Caco-2 (cell line): Measurements from ENCODE around the gene ENDOV. TPM values are rescaled to one million over a fixed set of nuclear protein-coding genes. Genes with fewer than 3 reads are reported as not detected.

Source experiments
- BruUV-seq: library from RNA; stranded (reverse); fragments of 400-500 nt; replicated peaks from 2 replicates; lab custom pipeline; 2021; lab: Mats Ljungman, UMichigan
- CTCF ChIA-PET: fragments of 300-600 bp; sonication (Branson Sonifier 250); formaldehyde crosslinking; loops from one replicate; lab custom pipeline; 2022; ENCODE audit warnings: antibody characterized with exemption; lab: Charles Lee
- POLR2A ChIA-PET: fragments of 300-600 bp; sonication (Branson Sonifier 250); formaldehyde crosslinking; loops from one replicate; lab custom pipeline; 2022; ENCODE audit warnings: antibody characterized with exemption; lab: Charles Lee
- DNase-seq, 2 experiments: peaks; one replicate each; pipeline versions ENCODE4 v3.0.0 to v3.0.0-alpha.2; 2020 to 2022
- H3K27me3 ChIP-seq: replicated peaks from 2 replicates; pipeline ENCODE4 v1.6.0; 2011; ENCODE audit warnings: low read length; ENCODE audit not compliant: control insufficient read depth, insufficient read depth
- H3K36me3 ChIP-seq: 2 replicates; pipeline ENCODE4 v1.5.1; 2011; ENCODE audit warnings: low read length; ENCODE audit not compliant: control insufficient read depth, insufficient read depth
- H3K4me1 ChIP-seq: fragments of 250-450 bp; sonication (Bioruptor Pico); 2 replicates; pipeline ENCODE4 v1.5.1; 2020; ENCODE audit warnings: mild to moderate bottlenecking
- H3K4me3 ChIP-seq: 2 replicates; pipeline ENCODE4 v1.5.1; 2011; ENCODE audit warnings: low read depth, mild to moderate bottlenecking, control low read depth, low read length
- H3K9me3 ChIP-seq: fragments of 250-450 bp; sonication (Bioruptor Pico); 2 replicates; pipeline ENCODE4 v1.5.1; 2020; ENCODE audit warnings: mild to moderate bottlenecking, moderate library complexity
- H3K27ac Mint-ChIP-seq: one replicate; pipeline ENCODE4 v1.8.0; 2022; ENCODE audit warnings: mixed read lengths; ENCODE audit not compliant: unreplicated experiment
- H3K27me3 Mint-ChIP-seq: one replicate; pipeline ENCODE4 v1.8.0; 2022; ENCODE audit warnings: mixed read lengths; ENCODE audit not compliant: insufficient read depth, unreplicated experiment
- H3K36me3 Mint-ChIP-seq: one replicate; pipeline ENCODE4 v1.8.0; 2022; ENCODE audit warnings: mild to moderate bottlenecking, mixed read lengths; ENCODE audit not compliant: insufficient read depth, unreplicated experiment
- H3K4me1 Mint-ChIP-seq: one replicate; pipeline ENCODE4 v1.8.0; 2022; ENCODE audit warnings: low read depth, mixed read lengths; ENCODE audit not compliant: unreplicated experiment
- H3K4me3 Mint-ChIP-seq: one replicate; pipeline ENCODE4 v1.8.0; 2022; ENCODE audit warnings: mild to moderate bottlenecking, moderate library complexity, mixed read lengths; ENCODE audit not compliant: unreplicated experiment
- H3K9me3 Mint-ChIP-seq: one replicate; pipeline ENCODE4 v1.8.0; 2022; ENCODE audit warnings: mixed read lengths; ENCODE audit not compliant: unreplicated experiment
- CTCF ChIP-seq, 2 experiments: fragments of 200-600 bp in 1 of 2; IDR thresholded peaks; 1 replicate in 1 of 2; 2 replicates in 1 of 2; pipeline versions ENCODE4 v1.5.1 to v1.8.0; 2011 to 2022; ENCODE audit warnings: antibody characterized with exemption in 1 of 2, control low read depth in 1 of 2, inconsistent platforms in 1 of 2, low read depth in 1 of 2, low read length in 1 of 2, mild to moderate bottlenecking in 1 of 2, moderate library complexity in 1 of 2; ENCODE audit not compliant: insufficient read depth in 1 of 2, severe bottlenecking in 1 of 2, unreplicated experiment in 1 of 2
- intact Hi-C: fragments of 100-400 bp; cut with micrococcal nuclease; formaldehyde crosslinking; loops from one replicate; pipeline ENCODE4 v1.10.0; 2022; ENCODE audit not compliant: unreplicated experiment
- total RNA-seq: library from RNA; stranded (reverse); gene quantifications from 2 replicates; pipeline ENCODE4 v1.2.3, GENCODE V29; 2022

Gene ENDOV
- total RNA-seq, 1 experiment from 2014 or later: 21.5 TPM

GRCh38 chr17:80468781-80469493 is 54.0 kb downstream of the ENDOV start:
- no peaks in the 10 kb centered on the region for H3K4me1 Mint-ChIP-seq
- CTCF ChIA-PET: no interaction called here
- TF ChIP-seq CTCF (IDR thresholded peaks at IDR 0.05; ENCODE audit: insufficient read depth in 1 of 2, low read depth in 1 of 2, low read length in 1 of 2, severe bottlenecking in 1 of 2, unreplicated experiment in 1 of 2): no peak
- H3K4me3 Mint-ChIP-seq: no peak overlapping the region
- Histone ChIP-seq H3K4me3 (no peak overlapping the region), H3K4me1 (no peaks in the 10 kb centered on the region), H3K36me3 (no peaks in the 10 kb centered on the region), H3K27me3 (no peaks in the 10 kb centered on the region; the same call in 1 of the 2 replicates), H3K9me3 (no peaks in the 10 kb centered on the region)
- POLR2A ChIA-PET: no interaction called here
- no peak overlapping the region for H3K27ac Mint-ChIP-seq
- DNase-seq: no peak
- H3K36me3 Mint-ChIP-seq: no peaks in the 10 kb centered on the region
- no peaks in the 10 kb centered on the region for H3K9me3 Mint-ChIP-seq
- peaks cover 49% of the 10 kb centered on the region for H3K27me3 Mint-ChIP-seq
- intact Hi-C loops: no loop called here
- BruUV-seq: no TSS peak

- POLR2A ChIA-PET: no interaction called here
Observed at GRCh38 chr17:80469667-80470066, 54.7 kb downstream of the ENDOV start.

GRCh38 chr17:80470603-80471002 is 55.6 kb downstream of the ENDOV start:
- no peak for TF ChIP-seq CTCF (IDR thresholded peaks at IDR 0.05; ENCODE audit: insufficient read depth in 1 of 2, low read depth in 1 of 2, low read length in 1 of 2, severe bottlenecking in 1 of 2, unreplicated experiment in 1 of 2)
- peaks cover 6% of the 10 kb centered on the region for H3K27me3 ChIP-seq
- Mint-ChIP-seq H3K4me1 (peaks cover 11% of the 10 kb centered on the region), H3K27me3 (peaks cover 62% of the 10 kb centered on the region), H3K36me3 (no peaks in the 10 kb centered on the region), H3K4me3 (no peak overlapping the region), H3K27ac (no peak overlapping the region), H3K9me3 (no peaks in the 10 kb centered on the region)
- BruUV-seq: no TSS peak
- H3K4me3 ChIP-seq: no peak overlapping the region
- POLR2A ChIA-PET: interaction anchor here (1.6 kb wide), 1 partner anchor 16 kb away, joined by 7 read pairs; no protein-coding TSS in a partner anchor
- intact Hi-C loops: loop anchor here (5.0 kb wide), 1 partner anchor 107 kb away; no protein-coding TSS in a partner anchor
- DNase-seq: no peak
- no peaks in the 10 kb centered on the region for H3K9me3 ChIP-seq
- CTCF ChIA-PET: no interaction called here
- H3K36me3 ChIP-seq: no peaks in the 10 kb centered on the region
- peaks cover 7% of the 10 kb centered on the region for H3K4me1 ChIP-seq

More at GRCh38 chr17:80469667-80470066, 54.7 kb downstream of the ENDOV start:
- Histone ChIP-seq H3K27me3 (no peaks in the 10 kb centered on the region; the same call in 1 of the 2 replicates), H3K36me3 (no peaks in the 10 kb centered on the region), H3K4me1 (no peaks in the 10 kb centered on the region), H3K4me3 (no peak overlapping the region), H3K9me3 (no peaks in the 10 kb centered on the region)
- Mint-ChIP-seq H3K27ac (no peak overlapping the region), H3K36me3 (no peaks in the 10 kb centered on the region), H3K9me3 (no peaks in the 10 kb centered on the region), H3K4me1 (peaks cover 5% of the 10 kb centered on the region), H3K4me3 (no peak overlapping the region), H3K27me3 (peaks cover 53% of the 10 kb centered on the region)
- no peak for TF ChIP-seq CTCF (IDR thresholded peaks at IDR 0.05; ENCODE audit: insufficient read depth in 1 of 2, low read depth in 1 of 2, low read length in 1 of 2, severe bottlenecking in 1 of 2, unreplicated experiment in 1 of 2)
- CTCF ChIA-PET: no interaction called here
- no peak for DNase-seq
- intact Hi-C loops: loop anchor here (5.0 kb wide), 1 partner anchor 108 kb away; no protein-coding TSS in a partner anchor
- no TSS peak for BruUV-seq
